ENCODE results near the gene TECPR2. TPM values are rescaled to one million over a fixed set of nuclear protein-coding genes. Genes with fewer than 3 reads are reported as not detected.
"Not testable (repeated sequence)": the region's sequence is repeated elsewhere in the genome, so short reads cannot be mapped to it uniquely, and the experiment has no call there.

The TECPR2 gene
- total RNA-seq, 2 donors from 2014 or later, result 34.3 to 45.5 TPM

DNA sequence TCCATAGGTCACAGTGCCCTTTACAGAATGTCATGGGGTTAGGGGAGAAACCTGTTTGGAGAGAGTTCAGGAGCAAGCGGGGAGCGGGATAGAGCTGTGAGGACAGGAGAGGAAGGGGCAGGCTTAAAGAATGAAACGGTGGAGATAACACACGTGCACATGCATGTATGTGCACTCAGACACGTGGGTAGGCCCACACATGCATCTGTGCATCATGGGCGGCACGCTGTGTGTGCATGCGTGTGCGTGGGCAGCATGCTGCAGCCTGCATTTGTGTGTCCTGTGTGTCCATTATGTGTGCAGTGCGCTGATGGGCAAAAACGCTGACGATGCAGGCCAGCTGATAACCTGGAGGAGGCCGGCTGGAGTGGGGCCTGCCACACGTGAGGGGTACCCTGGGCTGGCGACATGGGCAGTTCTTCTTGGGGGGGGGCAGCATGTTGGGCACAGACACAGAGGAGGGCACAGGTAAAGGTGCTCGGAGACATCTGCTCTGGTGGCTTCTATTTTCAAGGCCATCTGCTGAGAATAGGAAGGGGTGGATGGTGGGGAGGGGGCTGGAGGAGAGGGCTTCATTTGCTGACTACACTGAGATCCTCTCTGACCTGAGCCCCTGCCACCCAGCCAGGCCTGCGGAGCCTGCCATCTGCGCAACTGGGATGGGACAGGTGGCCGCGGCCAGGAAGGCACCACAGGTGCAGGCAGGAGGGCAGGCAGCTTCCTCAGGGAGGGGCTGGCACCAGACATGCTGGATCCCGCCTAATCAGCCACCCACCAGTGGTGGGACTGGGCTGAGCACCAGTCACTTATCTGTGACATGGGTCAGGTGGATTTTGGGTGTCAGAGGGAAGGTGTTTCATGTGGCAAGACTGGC, 151.4 kb downstream of the TECPR2 start:
- DNase-seq (ENCODE audit: low spot score), result no peak
- intact Hi-C loops (cut with DNase I), result loop anchor here in 1 of 2 donors (5.0 to 10.0 kb wide), 2 partner anchors 77 to 149 kb away; partner anchors contain the start of genes CINP and TECPR2

- intact Hi-C loops (cut with DNase I), result loop anchor here in 1 of 2 donors (5.0 to 10.0 kb wide), 2 partner anchors 78 to 150 kb away; partner anchors contain the start of genes CINP and TECPR2
- DNase-seq (ENCODE audit: low spot score), result no peak
Measured at GRCh38 chr14:102514987-102515733, 152.4 kb downstream of the TECPR2 start.

GRCh38 chr14:102516531-102517391, 154.0 kb downstream of the TECPR2 start:
- intact Hi-C loops (cut with DNase I), result loop anchor here in 1 of 2 donors (10.0 kb wide), 1 partner anchor 152 kb away; the partner anchor contains the start of genes CINP and TECPR2
- DNase-seq (ENCODE audit: low spot score), result no peak

- no peak for DNase-seq (ENCODE audit: low spot score)
- intact Hi-C loops (cut with DNase I), result loop anchor here in 1 of 2 donors (10.0 kb wide), 1 partner anchor 153 kb away; the partner anchor contains the start of genes CINP and TECPR2
Measured at GRCh38 chr14:102517392-102518062, 154.8 kb downstream of the TECPR2 start.

DNA sequence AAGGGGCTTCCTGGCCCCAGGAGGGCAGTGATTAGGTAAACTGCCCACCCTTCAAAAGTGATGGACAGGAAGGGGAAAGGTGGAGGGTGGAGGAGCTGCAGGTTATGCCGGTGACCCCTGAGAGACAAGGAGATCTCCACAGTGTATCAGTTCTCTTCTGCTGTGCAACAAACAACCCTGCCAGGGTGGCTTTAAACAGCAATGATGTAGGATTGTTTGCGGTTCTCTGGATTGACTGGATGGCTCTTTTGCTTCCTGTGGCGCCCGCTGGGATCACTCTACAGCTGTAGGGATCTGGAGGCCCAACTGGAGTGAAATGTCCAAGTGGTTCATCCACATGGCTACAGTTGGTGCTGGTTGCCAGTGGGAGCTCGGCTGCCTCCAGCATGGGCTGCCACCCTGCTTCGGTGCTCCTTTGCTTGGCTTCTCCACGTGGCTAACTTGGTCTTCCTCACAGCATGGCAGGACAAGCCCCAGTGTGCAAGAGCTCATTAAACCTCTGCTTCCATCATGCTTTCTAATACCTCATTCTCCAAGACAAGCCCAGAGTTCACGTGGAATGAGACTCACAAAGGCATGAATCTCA, 155.4 kb downstream of the TECPR2 start:
- intact Hi-C loops (cut with DNase I), result loop anchor here in 1 of 2 donors (10.0 kb wide), 1 partner anchor 153 kb away; the partner anchor contains the start of genes CINP and TECPR2
- no peak for DNase-seq (ENCODE audit: low spot score)

DNA sequence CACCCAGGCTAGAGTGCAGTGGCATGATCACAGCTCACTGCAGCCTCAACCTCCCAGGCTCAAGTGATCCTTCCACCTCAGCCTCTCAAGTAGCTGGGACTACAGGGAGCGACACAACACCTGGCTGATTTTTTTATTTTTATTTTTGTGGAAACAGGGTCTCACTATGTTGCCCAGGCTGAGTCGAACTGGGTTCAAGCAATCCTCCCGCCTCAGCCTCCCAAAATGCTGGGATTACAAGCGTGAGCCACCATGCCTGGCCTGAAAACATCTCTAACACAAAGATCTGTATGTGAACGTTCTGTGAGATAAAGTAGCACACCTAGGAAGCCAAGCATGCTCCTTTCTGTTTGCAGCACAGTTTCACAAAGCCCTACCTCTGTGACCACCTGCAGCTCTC, 157.0 kb downstream of the TECPR2 start:
- DNase-seq (ENCODE audit: low spot score), result not testable (repeated sequence)
- intact Hi-C loops (cut with DNase I), result loop anchor here (2.0 to 10.0 kb wide), 4 partner anchors 75 to 1452 kb away; partner anchors contain the start of genes CINP (in 1 of the 2), RCOR1 (in 1 of the 2) and TECPR2 (in 1 of the 2)

DNA sequence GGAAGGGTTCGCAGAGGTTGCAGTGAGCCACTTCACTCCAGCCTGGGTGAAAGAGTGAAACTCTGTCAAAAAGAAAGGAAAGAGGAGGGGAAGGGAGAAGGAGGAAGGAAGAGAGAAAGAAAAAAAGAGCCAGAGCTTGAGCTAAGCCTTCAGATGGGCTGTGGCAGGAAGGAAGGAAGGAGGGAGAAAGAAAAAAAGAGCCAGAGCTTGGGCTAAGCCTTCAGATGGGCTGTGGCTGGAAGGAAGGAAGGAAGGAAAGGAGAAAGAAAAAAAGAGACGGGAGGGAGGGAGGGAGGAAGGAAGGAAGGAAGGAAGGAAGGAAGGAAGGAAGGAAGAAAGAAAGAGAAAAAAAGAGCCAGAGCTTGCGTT, 160.4 kb downstream of the TECPR2 start:
- DNase-seq (ENCODE audit: low spot score), result no peak
- intact Hi-C loops (cut with DNase I), result loop anchor here in 1 of 2 donors (5.0 to 10.0 kb wide), 2 partner anchors 72 to 1456 kb away; partner anchors contain the start of gene RCOR1

DNA sequence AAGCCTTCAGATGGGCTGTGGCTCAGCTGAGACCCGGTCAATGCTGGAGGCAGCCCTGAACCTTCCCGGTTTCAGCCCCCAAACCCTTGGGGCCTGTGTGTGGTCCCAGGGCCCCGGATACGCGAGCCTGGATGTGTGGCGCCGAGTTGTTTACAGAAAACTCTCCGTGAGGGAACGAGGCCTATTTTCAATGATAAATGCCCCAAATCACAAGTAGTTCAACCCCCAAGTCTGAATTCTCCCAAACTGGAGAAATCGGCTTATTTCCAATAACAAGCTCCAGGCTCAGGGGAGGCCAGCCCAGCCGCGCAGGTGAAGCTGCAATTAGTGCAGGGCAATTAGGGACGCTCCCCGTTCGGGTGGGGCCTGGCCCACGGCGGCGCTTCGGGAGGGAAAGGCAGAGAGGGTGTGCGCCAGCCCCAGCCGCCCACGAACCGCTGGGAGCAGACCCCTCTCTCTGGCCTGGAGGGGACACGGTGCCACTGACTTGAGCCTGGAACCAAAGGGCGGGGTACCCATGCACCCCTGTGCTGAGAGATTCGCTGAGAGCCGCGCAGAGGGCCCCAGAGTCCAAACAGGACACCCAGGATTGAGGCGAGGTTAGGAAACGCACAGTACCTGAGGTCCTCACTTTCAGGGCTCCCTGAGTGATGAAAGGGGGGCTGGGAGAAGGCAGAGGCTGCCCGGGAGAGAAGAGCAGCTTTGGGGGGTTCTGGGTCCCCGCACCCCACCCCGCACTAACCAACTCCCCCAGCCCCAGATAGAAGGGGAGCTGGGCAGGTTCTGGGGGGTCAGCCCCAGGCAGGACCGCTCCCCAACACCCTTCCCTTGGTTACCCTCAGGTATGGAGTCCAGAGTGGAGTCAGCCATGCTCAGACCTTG, 161.1 kb downstream of the TECPR2 start:
- intact Hi-C loops (cut with DNase I), result loop anchor here in 1 of 2 donors (5.0 to 10.0 kb wide), 2 partner anchors 71 to 1457 kb away; partner anchors contain the start of gene RCOR1

GRCh38 chr14:102524451-102525218, 161.9 kb downstream of the TECPR2 start:
- peak; percentile 100 for DNase-seq (ENCODE audit: low spot score)
- intact Hi-C loops (cut with DNase I), result loop anchor here (5.0 to 10.0 kb wide), 3 partner anchors 68 to 1457 kb away; partner anchors contain the start of gene RCOR1 (in 2 of the 2)

More for the DNA sequence above, 161.1 kb downstream of the TECPR2 start:
- DNase-seq (ENCODE audit: low spot score), result peak; percentile 78

- intact Hi-C loops (cut with DNase I), result loop anchor here (5.0 to 10.0 kb wide), 2 partner anchors 67 to 69 kb away; partner anchors contain the start of gene RCOR1 (in 2 of the 2)
- DNase-seq (ENCODE audit: low spot score), result no peak
Measured at GRCh38 chr14:102525219-102525928, 162.6 kb downstream of the TECPR2 start.

- intact Hi-C loops (cut with DNase I), result loop anchor here (5.0 to 10.0 kb wide), 2 partner anchors 66 to 69 kb away; partner anchors contain the start of gene RCOR1 (in 2 of the 2)
- DNase-seq (ENCODE audit: low spot score), result peak; percentile 80
Measured at GRCh38 chr14:102525929-102526497, 163.3 kb downstream of the TECPR2 start.

- no peak for DNase-seq (ENCODE audit: low spot score)
- intact Hi-C loops (cut with DNase I), result loop anchor here (5.0 to 10.0 kb wide), 2 partner anchors 64 to 66 kb away; partner anchors contain the start of gene RCOR1 (in 2 of the 2)
Measured at GRCh38 chr14:102528431-102529170, 165.9 kb downstream of the TECPR2 start.

- intact Hi-C loops (cut with DNase I), result no loop called here
- DNase-seq (ENCODE audit: low spot score), result no peak
Measured at GRCh38 chr14:102530828-102531478, 168.2 kb downstream of the TECPR2 start.

All from posterior vena cava (tissue), 2 donors.